ENCODE measurements around the gene ZSCAN22. TPM values are rescaled to one million over a fixed set of nuclear protein-coding genes. Genes with fewer than 3 reads are reported as not detected.

ZSCAN22 gene
- total and polyA plus RNA-seq, 2 of the 13 experiments (the other 11 are each of a cell fraction or from before 2014, with no cell fraction given): 2.5 to 3.5 TPM

DNA sequence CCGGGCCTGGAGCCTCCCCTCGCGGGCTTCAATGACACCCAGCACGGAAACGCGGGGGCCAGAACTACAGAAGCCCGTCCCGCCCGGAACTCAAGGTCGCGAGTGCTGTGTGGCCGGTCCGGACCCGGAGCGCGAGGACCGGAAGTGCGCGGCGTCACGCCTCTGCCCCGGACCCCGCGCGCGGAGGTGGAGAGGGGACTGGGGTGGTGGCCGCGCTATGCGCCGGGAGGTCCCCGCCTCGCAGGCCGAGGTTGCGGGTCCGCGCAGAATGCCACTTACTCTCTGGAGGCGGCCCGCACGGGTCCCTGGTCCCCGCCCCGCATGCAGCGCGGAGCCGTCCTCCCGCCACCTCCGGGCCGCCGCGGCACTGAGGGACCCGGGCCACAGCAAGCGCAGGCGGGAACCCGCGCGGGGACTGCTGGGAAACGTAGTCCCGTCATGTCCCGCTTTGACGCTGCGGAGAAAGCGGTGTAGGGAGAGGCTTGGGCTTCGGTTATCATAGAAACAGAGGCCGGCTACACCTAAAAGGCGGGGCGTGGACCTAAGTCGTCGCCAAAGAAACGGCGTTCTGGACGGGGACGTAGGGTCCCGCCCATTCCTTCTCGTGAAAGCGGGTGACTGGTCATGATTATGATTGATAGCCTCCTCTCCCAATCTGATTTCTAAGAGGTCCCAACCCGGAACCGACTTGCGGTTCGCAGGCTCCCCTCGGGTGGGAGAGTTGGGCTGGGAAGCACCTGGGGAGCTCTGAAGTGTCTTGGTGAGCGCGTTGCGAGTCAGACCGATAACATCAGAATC, 54.1 kb downstream of the ZSCAN22 start, which contains the start of gene ZNF837 (continued):
- TF ChIP-seq, protein P1, sequence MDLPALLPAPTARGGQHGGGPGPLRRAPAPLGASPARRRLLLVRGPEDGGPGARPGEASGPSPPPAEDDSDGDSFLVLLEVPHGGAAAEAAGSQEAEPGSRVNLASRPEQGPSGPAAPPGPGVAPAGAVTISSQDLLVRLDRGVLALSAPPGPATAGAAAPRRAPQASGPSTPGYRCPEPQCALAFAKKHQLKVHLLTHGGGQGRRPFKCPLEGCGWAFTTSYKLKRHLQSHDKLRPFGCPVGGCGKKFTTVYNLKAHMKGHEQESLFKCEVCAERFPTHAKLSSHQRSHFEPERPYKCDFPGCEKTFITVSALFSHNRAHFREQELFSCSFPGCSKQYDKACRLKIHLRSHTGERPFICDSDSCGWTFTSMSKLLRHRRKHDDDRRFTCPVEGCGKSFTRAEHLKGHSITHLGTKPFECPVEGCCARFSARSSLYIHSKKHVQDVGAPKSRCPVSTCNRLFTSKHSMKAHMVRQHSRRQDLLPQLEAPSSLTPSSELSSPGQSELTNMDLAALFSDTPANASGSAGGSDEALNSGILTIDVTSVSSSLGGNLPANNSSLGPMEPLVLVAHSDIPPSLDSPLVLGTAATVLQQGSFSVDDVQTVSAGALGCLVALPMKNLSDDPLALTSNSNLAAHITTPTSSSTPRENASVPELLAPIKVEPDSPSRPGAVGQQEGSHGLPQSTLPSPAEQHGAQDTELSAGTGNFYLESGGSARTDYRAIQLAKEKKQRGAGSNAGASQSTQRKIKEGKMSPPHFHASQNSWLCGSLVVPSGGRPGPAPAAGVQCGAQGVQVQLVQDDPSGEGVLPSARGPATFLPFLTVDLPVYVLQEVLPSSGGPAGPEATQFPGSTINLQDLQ (CRISPR knock-in tag; IDR thresholded peaks at IDR 0.05): peak; percentile 88; the same call in 1 of the 2 replicates
- TF ChIP-seq IRF2 (CRISPR knock-in tag; IDR thresholded peaks at IDR 0.05): peak; percentile 93; the same call in 1 of the 2 replicates
- TF ChIP-seq ZNF746 (CRISPR knock-in tag; IDR thresholded peaks at IDR 0.05): peak; percentile 68; the same call in 1 of the 2 replicates
- peak; percentile 57; the same call in 1 of the 2 replicates for TF ChIP-seq HNRNPL (IDR thresholded peaks at IDR 0.05; ENCODE audit: low read depth, low read length)
- TF ChIP-seq, protein P2, sequence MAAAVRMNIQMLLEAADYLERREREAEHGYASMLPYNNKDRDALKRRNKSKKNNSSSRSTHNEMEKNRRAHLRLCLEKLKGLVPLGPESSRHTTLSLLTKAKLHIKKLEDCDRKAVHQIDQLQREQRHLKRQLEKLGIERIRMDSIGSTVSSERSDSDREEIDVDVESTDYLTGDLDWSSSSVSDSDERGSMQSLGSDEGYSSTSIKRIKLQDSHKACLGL (CRISPR knock-in tag; IDR thresholded peaks at IDR 0.05): peak; percentile 86
- peak; percentile 82; the same call in 1 of the 2 replicates for TF ChIP-seq MAF1 (CRISPR knock-in tag; IDR thresholded peaks at IDR 0.05; ENCODE audit: borderline replicate concordance)
- TF ChIP-seq, protein P3, sequence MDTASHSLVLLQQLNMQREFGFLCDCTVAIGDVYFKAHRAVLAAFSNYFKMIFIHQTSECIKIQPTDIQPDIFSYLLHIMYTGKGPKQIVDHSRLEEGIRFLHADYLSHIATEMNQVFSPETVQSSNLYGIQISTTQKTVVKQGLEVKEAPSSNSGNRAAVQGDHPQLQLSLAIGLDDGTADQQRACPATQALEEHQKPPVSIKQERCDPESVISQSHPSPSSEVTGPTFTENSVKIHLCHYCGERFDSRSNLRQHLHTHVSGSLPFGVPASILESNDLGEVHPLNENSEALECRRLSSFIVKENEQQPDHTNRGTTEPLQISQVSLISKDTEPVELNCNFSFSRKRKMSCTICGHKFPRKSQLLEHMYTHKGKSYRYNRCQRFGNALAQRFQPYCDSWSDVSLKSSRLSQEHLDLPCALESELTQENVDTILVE (CRISPR knock-in tag; IDR thresholded peaks at IDR 0.05): peak; percentile 90
- no peak; the same call in 1 of the 2 replicates for TF ChIP-seq ZNF747 (CRISPR knock-in tag; IDR thresholded peaks at IDR 0.05; ENCODE audit: borderline replicate concordance)
- no peak for TF ChIP-seq RORA (CRISPR knock-in tag; IDR thresholded peaks at IDR 0.05)
- no peak; the same call in 1 of the 2 replicates for TF ChIP-seq ZNF264 (CRISPR knock-in tag; IDR thresholded peaks at IDR 0.05)
- peak; percentile 84 for TF ChIP-seq HCFC1 (IDR thresholded peaks at IDR 0.05; ENCODE audit: low read depth, low read length)
- peak; percentile 94; the same call in 1 of the 2 replicates for TF ChIP-seq ARHGAP35 (CRISPR knock-in tag; IDR thresholded peaks at IDR 0.05; ENCODE audit: borderline replicate concordance)
- TF ChIP-seq ZNF772 (CRISPR knock-in tag; IDR thresholded peaks at IDR 0.05): peak; percentile 74
- TF ChIP-seq MTF1 (CRISPR knock-in tag; IDR thresholded peaks at IDR 0.05): 0 out of 2 replicates have a peak, but pooled peaks have one; percentile 63
- TF ChIP-seq RBM39 (IDR thresholded peaks at IDR 0.05; ENCODE audit: low read depth, low read length, poor library complexity, severe bottlenecking): peak; percentile 92
- peak; percentile 86 for TF ChIP-seq ELF3 (CRISPR knock-in tag; IDR thresholded peaks at IDR 0.05)
- TF ChIP-seq ZNF619 (CRISPR knock-in tag; IDR thresholded peaks at IDR 0.05): peak; percentile 52; the same call in 1 of the 2 replicates
- TF ChIP-seq, protein P4, sequence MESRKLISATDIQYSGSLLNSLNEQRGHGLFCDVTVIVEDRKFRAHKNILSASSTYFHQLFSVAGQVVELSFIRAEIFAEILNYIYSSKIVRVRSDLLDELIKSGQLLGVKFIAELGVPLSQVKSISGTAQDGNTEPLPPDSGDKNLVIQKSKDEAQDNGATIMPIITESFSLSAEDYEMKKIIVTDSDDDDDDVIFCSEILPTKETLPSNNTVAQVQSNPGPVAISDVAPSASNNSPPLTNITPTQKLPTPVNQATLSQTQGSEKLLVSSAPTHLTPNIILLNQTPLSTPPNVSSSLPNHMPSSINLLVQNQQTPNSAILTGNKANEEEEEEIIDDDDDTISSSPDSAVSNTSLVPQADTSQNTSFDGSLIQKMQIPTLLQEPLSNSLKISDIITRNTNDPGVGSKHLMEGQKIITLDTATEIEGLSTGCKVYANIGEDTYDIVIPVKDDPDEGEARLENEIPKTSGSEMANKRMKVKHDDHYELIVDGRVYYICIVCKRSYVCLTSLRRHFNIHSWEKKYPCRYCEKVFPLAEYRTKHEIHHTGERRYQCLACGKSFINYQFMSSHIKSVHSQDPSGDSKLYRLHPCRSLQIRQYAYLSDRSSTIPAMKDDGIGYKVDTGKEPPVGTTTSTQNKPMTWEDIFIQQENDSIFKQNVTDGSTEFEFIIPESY (CRISPR knock-in tag; IDR thresholded peaks at IDR 0.05): peak; percentile 51; the same call in 1 of the 2 replicates
- no peak for TF ChIP-seq GTF2F1 (IDR thresholded peaks at IDR 0.05; ENCODE audit: low read length)
- TF ChIP-seq FOXA3 (CRISPR knock-in tag; IDR thresholded peaks at IDR 0.05): peak; percentile 52; the same call in 1 of the 2 replicates
- TF ChIP-seq, protein P5, sequence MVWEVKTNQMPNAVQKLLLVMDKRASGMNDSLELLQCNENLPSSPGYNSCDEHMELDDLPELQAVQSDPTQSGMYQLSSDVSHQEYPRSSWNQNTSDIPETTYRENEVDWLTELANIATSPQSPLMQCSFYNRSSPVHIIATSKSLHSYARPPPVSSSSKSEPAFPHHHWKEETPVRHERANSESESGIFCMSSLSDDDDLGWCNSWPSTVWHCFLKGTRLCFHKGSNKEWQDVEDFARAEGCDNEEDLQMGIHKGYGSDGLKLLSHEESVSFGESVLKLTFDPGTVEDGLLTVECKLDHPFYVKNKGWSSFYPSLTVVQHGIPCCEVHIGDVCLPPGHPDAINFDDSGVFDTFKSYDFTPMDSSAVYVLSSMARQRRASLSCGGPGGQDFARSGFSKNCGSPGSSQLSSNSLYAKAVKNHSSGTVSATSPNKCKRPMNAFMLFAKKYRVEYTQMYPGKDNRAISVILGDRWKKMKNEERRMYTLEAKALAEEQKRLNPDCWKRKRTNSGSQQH (CRISPR knock-in tag; IDR thresholded peaks at IDR 0.05; ENCODE audit: low read depth): peak; percentile 86; the same call in 1 of the 2 replicates
